OCI-LY3 (cell line): ENCODE measurements around the gene BIK.

Experiments used
- H2AFZ ChIP-seq: fragments of 200-600, 300-600 bp; shearing (Covaris generic); 2 replicates; pipeline ENCODE4 v1.6.0; 2014; ENCODE audit warnings: antibody characterized with exemption, low read depth, low read length
- H3K27ac ChIP-seq: fragments of 200-600, 300-600 bp; sonication (generic); 2 replicates; pipeline ENCODE4 v1.5.1; 2014; ENCODE audit warnings: mild to moderate bottlenecking, low read length, moderate library complexity, mixed read lengths
- H3K27me3 ChIP-seq: fragments of 200-600, 300-600 bp; sonication (generic); 2 replicates; pipeline ENCODE4 v1.6.1; 2014; ENCODE audit warnings: low read depth, low read length, mixed read lengths
- H3K36me3 ChIP-seq: fragments of 200-600, 300-600 bp; sonication (generic); replicated peaks from 2 replicates; pipeline ENCODE3; 2014; ENCODE audit warnings: low read depth, low read length, mixed read lengths
- H3K4me1 ChIP-seq: fragments of 300-600, 200-600 bp; sonication (generic); 2 replicates; pipeline ENCODE4 v1.6.1; 2014; ENCODE audit warnings: low read length, mixed read lengths
- H3K4me2 ChIP-seq: fragments of 200-600, 300-600 bp; sonication (generic); 2 replicates; pipeline ENCODE4 v1.6.1; 2014; ENCODE audit warnings: low read length, mixed read lengths
- H3K4me3 ChIP-seq: fragments of 300-600, 200-600 bp; sonication (generic); 2 replicates; pipeline ENCODE4 v1.5.1; 2014; ENCODE audit warnings: antibody characterized with exemption, mild to moderate bottlenecking, low read length, moderate library complexity
- H3K79me2 ChIP-seq: fragments of 300-600, 200-600 bp; shearing (Covaris generic); 2 replicates; pipeline ENCODE4 v1.6.1; 2014; ENCODE audit warnings: mild to moderate bottlenecking, low read length, mixed read lengths
- H3K9ac ChIP-seq: fragments of 300-600, 200-600 bp; shearing (Covaris generic); 2 replicates; pipeline ENCODE4 v1.6.0; 2014; ENCODE audit warnings: mild to moderate bottlenecking, low read length, moderate library complexity
- H3K9me3 ChIP-seq: fragments of 200-600, 300-600 bp; shearing (Covaris generic); 2 replicates; pipeline ENCODE4 v1.6.1; 2014; ENCODE audit warnings: low read length, mixed read lengths; ENCODE audit not compliant: insufficient read depth
- H4K20me1 ChIP-seq: fragments of 200-600, 300-600 bp; sonication (generic); 2 replicates; pipeline ENCODE4 v1.6.1; 2016; ENCODE audit warnings: low read length, mixed read lengths; ENCODE audit not compliant: insufficient read depth
- CTCF ChIP-seq: fragments of 200-600, 300-600 bp; sonication (generic); IDR thresholded peaks from 2 replicates; pipeline ENCODE4 v1.5.1; 2014; ENCODE audit warnings: antibody characterized with exemption, low read length, low read depth
- EZH2phosphoT487 ChIP-seq: fragments of 200-600 bp; shearing (Covaris generic); IDR thresholded peaks from 2 replicates; pipeline ENCODE4 v1.6.1; 2018; ENCODE audit warnings: antibody characterized with exemption, mixed run types, low read depth

Gene BIK

DNA sequence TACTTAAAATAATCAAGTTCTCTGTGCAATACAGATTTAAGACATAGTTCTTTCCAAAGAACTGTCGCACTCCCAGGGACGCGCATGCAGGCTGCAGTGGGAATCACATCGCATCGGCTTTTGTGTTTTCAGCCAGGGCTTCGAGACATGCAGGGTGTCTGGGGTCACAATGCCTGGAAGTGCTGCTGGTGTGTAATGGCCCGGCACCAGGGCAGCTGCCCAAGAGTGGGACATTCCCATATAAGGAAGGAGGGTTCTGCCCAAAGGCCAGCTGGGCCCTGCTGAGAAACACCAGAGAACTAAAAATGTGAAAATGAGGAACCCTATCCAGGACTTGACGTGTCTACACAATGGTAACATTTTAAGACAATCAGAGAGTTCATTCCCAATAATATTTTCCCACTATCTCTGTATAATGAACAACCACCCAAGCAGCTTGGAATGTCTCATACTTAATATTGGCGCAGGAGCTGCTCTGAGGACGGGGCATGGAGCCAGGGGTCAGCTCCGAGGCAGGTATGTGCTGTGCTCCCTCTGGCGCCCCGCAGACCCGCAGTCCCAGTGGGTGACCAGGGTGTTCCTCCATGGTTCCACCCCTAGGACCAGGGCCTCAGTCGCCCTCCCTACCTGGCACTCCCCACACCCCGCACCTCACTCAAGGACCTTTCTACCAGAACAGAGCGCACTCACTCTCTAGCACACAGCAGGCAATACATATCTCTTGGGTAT is 21.4 kb downstream of the BIK start:
- Histone ChIP-seq H3K27me3 (no peaks in the 10 kb centered on the region), H3K4me3 (no peak overlapping the region), H3K36me3 (peaks cover 36% of the 10 kb centered on the region), H3K4me1 (peaks cover 17% of the 10 kb centered on the region), H4K20me1 (peaks cover 9% of the 10 kb centered on the region; the same call in 1 of the 2 replicates), H3K27ac (no peak overlapping the region), H3K4me2 (no peak overlapping the region), H3K79me2 (no peaks in the 10 kb centered on the region), H3K9me3 (no peaks in the 10 kb centered on the region), H3K9ac (no peak overlapping the region), H2AFZ (no peak overlapping the region)
- no peak for TF ChIP-seq EZH2phosphoT487
- TF ChIP-seq CTCF: no peak

- peaks cover 17% of the 10 kb centered on the region for H3K4me1 ChIP-seq
- peaks cover 41% of the 10 kb centered on the region for H3K36me3 ChIP-seq
- H3K79me2 ChIP-seq: no peaks in the 10 kb centered on the region
- peaks cover 9% of the 10 kb centered on the region; the same call in 1 of the 2 replicates for H4K20me1 ChIP-seq
- H3K9ac ChIP-seq: no peak overlapping the region
- no peak overlapping the region for H3K4me3 ChIP-seq
- H3K27ac ChIP-seq: no peak overlapping the region
- no peaks in the 10 kb centered on the region for H3K9me3 ChIP-seq
- H3K27me3 ChIP-seq: no peaks in the 10 kb centered on the region
- TF ChIP-seq CTCF: no peak
- no peak for TF ChIP-seq EZH2phosphoT487
- H2AFZ ChIP-seq: no peak overlapping the region
- no peak overlapping the region for H3K4me2 ChIP-seq
Measured at GRCh38 chr22:43133401-43133800, 22.9 kb downstream of the BIK start.

DNA sequence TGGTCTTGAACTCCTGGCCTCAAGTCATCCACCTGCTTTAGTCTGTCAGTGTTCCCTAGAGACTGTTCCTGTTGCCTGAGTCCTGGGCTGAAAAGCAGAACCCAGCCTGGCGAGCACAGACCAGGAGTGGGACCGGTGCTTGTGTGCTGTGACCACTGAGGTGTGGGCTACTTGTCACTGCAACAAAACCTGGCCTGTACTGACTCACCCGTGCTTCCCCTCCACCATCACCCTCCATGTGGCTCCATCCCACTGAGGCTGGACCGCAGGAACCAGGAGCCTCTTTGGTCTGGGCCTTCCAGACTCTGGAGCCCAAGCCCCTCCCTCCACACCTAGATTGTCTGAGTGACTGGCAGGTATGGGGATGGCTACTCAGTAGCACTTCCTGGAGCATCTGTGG is 24.0 kb downstream of the BIK start:
- peaks cover 9% of the 10 kb centered on the region; the same call in 1 of the 2 replicates for H4K20me1 ChIP-seq
- no peak overlapping the region for H3K27ac ChIP-seq
- H3K9me3 ChIP-seq: no peaks in the 10 kb centered on the region
- peaks cover 6% of the 10 kb centered on the region for H3K4me1 ChIP-seq
- H3K79me2 ChIP-seq: no peaks in the 10 kb centered on the region
- no peak overlapping the region for H3K4me2 ChIP-seq
- peaks cover 44% of the 10 kb centered on the region for H3K36me3 ChIP-seq
- no peaks in the 10 kb centered on the region for H3K27me3 ChIP-seq
- H3K4me3 ChIP-seq: no peak overlapping the region
- no peak overlapping the region for H3K9ac ChIP-seq
- no peak for TF ChIP-seq CTCF
- H2AFZ ChIP-seq: no peak overlapping the region

- Histone ChIP-seq H3K9me3 (no peaks in the 10 kb centered on the region), H3K79me2 (peaks cover 4% of the 10 kb centered on the region), H3K36me3 (peaks cover 54% of the 10 kb centered on the region), H3K27me3 (no peaks in the 10 kb centered on the region), H4K20me1 (peaks cover 9% of the 10 kb centered on the region; the same call in 1 of the 2 replicates), H3K4me3 (no peak overlapping the region), H2AFZ (no peak overlapping the region), H3K9ac (no peak overlapping the region), H3K27ac (no peak overlapping the region), H3K4me2 (no peak overlapping the region), H3K4me1 (no peaks in the 10 kb centered on the region)
- TF ChIP-seq EZH2phosphoT487 (no peak), CTCF (no peak)
Measured at GRCh38 chr22:43135565-43135964, 25.0 kb downstream of the BIK start.
